SKM-1 treated with dmso at 0.1 percent for 144 hours (cell line): Measurements from ENCODE around the gene TDRD15.
"Not testable (repeated sequence)": the region's sequence is repeated elsewhere in the genome, so short reads cannot be mapped to it uniquely, and the experiment has no call there.

Source experiments
- DNase-seq: peaks from one replicate; lab custom pipeline; 2025; ENCODE audit not compliant: unreplicated experiment; lab: John Stamatoyannopoulos, UW

The TDRD15 gene

DNA sequence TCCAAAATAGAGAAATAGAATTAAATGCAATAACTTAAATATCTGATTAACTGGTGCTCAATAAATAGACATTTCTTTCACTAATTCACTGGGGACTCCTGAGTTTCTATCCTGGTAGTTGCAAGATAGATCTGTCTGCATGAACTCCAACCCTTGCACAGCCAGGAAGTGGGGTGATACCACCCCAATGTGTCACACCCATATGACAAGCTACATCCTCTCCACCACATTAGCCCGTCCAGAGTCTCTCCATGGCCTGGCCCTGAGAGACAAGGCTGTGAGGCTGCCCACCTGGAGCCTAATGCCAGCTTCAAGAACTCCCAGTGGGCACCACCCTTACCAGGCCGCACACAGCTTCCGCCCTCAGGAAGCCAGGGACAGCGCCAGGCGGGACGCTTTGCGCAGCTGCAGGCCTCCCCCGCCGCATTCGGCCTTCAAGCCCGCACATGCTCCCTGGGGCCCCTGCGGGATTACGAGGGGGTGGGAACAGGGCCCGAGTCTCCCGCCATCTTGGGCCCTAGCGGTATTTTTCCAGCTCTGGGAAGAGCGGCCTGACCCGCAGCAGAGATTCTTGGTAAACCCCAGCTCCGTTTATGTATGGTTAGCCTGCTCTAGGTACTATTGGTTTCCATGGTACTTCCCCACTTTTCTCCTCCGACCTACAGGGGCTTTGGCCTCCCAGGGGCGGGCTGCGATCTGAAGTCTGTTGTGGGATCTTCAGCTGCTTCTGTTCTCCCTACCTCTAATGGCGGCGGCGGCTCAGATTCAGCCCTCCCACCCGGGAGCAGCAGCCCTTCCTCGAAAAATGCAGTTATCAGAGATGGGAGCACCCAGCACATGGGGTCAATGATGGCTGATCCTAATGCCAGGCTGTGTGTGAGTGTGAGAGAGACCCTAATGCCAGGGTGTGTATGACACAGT is at the start of gene TDRD15:
Gene TDRD15 (plus strand): TSS at position 496 of the 921 bp plus-strand sequence. CDS start 13,500 bp downstream, outside the sequence.
- no peak for DNase-seq

DNA sequence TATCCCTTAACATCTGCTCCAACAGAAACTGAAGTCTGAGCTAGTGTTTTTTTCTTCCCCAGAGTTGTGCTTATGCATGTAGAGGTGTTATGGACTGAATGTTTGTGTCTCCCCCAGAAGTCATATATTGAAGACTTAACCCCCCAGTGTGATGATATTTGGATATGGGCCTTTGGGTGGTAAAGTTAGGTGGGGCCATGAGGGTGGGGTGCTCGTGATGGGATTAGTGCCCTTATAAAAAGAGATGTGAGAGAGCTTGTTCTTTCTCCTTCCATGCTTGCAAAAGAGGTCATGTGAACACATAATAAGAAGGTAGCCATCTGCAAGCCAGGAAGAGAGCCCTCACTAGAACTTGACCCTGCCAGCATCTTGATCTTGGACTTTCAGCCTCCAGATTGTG is 45.5 kb upstream of the TDRD15 start:
- DNase-seq: no peak

DNA sequence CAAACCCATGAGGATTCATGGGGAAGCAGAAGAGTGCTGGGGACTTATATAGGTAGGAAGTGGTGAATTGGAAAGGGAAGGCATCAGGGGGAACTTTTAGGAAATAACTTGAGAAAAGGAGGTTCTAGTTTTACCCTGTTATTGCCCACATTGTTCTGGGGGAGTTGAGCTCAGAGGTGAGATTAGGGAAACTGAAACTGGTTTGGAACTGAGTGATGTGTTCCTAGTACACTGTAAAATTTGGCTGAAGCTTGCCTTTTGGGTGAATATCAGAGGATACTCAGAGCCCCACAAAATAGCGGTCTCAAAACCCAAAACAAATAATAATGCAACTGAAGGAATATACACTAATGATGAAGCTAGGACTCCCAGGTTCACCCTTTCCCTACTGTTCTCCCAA is 40.3 kb upstream of the TDRD15 start:
- DNase-seq: no peak

DNA sequence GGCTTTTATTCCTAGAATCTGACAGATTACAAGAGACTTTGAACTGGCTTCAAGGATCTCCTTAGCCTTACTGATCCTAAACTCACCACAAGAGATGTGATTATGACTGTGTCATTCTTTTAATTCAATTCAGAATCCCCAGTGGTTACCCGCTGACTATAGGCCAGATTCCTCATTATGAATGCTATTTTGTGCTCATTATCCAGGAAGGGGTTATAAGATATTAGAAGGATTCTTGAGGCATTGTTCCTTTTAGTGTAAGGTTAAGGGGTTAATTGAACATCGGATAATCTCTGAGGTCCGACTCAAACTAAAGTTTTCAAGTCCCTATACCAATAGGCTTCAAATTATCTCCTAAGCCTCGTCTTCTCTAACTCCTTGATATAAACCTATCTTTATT is 39.4 kb upstream of the TDRD15 start:
- DNase-seq: no peak

DNA sequence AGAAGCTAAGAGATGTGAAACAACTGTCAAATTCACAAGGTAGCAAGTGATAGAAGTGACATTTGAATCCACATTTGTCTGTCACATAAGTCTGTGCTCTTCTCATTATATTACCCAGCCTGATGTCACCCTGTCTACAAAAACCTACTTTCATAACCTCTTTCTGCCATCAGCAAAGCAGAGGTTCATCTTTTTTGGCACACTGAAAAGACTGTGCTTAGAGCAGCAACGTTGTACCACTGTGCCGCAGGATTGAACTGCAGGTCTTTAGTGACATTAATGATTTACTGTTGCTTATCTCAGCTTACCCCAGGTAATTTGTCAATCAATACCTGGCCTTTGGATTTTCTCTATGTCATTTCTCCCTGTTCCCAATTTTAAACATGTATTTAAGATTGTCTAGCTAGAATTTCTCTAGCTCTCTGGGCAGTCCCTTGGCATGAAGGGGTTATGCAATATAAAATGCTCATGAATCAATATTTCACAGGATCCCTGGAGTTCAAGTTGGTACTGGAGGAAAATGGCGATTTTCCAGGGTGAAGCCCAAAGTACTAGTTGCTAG is 31.4 kb upstream of the TDRD15 start:
- no peak for DNase-seq

DNA sequence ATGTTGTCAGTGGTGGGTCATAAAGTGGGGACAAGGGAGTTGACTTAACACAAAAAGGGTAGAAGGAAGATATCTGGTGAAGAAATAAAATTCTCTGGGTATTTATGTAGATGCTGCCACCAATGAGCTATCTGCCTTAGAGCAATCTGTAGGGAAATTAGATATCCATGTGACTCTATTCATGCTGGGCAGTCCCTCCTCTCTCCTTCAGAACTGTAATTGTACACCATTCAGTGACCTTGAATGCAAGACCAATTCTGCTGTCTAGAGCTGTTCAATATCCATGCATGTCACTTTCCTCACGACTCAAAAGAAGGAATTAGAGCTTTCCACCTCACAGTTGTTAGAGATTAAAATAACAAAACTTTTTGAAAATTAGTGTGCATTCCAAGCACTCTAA is 28.6 kb upstream of the TDRD15 start:
- no peak for DNase-seq

DNA sequence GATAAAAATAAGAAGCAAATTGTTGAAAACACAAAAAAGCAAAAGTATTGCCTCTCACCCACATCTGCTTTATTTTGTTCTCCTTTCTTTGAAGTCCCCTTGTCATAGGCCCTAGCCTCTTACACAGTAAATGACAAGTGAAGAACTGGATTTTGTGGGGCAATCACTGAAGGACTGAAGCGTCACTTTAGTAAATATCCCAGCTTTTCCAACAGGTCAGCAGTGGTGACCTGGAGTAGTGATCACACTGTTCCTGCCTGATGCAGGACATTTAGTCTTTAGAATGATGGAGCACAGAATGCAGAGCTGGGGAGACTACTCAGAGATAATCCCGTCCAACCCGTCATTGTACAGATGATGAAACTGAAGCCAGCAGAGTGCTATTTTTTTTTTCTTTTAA is 28.1 kb upstream of the TDRD15 start:
- DNase-seq: no peak

DNA sequence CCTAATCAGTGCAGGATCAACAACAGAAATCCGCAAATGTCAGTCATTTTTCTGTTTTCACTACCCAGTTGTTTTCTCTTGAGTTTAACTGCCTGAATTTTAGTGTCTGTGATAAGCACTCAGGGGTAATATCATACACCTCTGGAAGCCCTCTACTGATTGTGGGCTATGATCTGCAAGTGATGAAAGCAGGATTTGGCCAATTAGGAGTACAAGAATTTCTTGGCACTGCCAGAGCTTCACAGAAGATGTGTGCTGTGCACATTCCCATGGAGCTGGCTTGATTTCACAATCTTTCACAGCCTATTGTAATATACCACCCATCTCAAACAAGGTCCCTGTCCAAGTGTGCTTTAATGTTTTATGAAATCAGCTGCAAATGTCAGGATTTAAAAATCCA is 27.3 kb upstream of the TDRD15 start:
- no peak for DNase-seq

DNA sequence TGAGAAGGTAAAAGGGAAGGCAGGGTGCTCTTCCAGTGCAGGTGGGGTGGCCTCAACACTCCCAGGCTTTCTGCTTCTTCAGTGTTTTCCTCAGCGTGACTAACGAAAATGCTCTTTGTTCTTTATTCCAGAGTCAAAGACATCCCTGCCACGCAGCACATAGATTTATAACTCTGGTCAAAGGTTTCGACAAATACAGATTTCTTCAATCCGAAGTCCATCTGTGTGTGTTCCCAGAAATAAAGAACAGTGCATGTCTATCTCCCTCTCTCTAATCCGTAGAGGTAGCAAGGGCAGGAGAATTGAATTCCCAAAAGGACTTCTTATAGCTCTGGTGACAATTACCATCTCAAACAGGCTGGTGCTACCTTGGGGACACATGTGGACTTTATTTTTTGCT is 26.4 kb upstream of the TDRD15 start:
- DNase-seq: no peak

DNA sequence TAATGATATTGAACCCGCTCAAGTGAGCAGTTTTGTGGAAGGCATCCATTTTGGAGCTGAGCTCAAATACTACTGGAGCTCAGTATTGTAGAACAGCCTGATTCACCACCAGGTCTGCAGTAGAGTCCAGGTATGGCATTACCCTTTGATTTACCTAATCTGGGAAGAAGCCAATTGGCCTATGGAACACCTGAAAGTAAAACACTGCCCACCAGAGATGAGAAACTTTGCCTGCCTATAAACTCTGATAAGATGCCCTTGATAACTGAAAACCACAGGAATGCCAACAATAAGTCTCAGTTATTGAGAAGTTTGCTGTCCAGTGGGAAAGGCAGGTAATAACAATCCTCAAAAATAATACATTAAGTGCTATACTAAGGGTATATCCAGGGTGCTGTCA is 25.5 kb upstream of the TDRD15 start:
- DNase-seq: no peak

DNA sequence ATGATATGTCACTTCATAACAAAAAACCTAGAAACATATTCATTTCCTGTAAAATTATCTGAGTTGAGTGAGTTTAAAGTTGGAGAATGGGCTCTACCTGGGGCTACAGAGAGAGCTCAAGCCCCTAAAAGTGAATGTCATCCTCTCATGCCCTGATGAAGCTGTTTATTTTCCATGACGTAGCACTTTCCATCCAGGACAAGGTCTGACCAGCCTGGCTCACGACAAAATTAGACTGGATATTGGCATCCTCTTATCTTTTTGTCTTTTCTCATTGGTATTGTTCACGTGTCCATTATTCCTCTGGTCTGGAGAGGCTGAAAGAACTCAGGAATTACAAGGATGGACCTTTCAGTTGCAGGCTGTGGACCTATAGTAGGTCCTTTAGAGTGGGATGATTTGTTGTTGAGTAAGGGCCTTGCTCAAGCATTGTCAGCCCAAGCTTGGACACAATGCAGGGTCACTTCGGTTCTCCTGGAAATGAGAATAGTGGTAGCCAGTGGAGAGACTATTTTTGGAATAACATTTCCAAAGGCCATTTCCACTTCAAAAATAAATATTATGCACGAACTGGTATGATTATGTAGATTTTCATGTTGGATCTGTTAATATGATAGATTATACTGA is 24.4 kb upstream of the TDRD15 start:
- no peak for DNase-seq

DNA sequence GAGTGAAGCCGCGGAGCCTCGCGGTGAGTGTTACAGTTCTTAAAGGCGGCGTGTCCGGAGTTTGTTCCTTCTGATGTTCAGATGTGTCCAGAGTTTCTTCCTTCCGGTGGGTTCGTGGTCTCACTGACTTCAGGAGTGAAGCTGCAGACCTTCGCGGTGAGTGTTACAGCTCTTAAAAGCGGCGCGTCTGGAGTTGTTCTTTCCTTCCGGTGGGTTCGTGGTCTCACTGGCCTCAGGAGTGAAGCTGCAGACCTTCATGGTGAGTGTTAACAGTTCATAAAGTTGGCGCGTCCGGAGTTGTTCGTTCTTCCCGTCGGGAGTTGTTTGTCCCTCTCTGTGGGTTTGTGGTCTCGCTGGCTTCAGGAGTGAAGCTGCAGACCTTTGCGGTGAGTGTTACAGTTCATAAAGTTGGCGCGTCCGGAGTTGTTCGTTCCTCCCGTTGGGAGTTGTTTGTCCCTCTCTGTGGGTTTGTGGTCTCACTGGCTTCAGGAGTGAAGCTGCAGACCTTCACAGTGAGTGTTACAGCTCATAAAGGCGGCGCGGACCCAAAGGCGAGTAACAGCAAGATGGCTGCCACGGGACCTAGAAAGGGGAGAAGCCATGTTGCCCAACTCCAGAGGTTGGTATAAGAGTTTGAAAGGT is 22.1 kb upstream of the TDRD15 start:
- not testable (repeated sequence) for DNase-seq

DNA sequence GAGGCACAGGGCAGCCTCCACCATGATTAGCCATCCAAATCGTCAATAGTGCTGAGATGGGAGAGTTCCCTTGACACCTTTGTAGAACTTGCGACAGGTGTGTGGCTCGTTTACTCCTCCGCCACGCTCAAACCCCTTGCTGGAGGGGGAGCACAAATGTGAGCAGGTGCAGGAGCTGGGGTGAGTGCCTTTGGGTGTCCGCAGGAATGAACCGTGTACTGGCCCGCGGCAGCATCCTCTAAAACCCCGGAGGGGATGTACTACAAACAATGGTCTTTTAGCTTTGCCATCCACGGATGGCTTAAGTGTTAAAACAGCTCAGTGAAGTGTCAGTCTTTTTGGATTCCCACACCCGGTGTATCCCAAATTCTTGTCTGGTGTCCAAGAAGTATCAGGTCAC is 21.4 kb upstream of the TDRD15 start:
- no peak for DNase-seq

DNA sequence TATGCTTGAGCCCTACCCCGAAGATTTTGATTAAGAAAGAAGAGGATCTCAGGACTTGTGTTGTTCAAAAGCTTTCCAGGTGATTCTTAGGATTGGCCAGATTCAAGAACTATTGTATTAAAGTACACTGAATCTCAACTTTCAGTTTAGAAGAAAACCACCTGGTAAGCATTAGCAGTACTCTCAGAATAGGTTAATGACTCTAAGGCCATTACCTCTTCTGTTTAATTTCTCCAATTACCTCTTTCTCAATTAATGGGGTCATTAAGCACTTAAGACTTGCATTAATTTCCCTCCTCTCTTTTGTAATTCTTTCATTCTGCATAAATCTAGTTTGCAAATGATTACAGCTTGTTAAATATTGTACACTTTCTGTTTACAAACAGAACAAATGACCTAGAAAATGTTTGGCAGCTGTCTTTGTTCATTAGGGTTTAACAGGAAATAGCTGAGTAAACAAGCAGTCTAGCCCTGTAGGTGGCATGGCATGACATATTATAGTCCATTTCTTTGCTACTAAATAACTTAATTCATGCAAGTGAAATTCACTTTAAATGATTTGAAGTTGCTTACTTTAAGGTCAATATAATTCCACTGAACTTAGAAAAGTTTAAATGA is 20.4 kb upstream of the TDRD15 start:
- DNase-seq: no peak

DNA sequence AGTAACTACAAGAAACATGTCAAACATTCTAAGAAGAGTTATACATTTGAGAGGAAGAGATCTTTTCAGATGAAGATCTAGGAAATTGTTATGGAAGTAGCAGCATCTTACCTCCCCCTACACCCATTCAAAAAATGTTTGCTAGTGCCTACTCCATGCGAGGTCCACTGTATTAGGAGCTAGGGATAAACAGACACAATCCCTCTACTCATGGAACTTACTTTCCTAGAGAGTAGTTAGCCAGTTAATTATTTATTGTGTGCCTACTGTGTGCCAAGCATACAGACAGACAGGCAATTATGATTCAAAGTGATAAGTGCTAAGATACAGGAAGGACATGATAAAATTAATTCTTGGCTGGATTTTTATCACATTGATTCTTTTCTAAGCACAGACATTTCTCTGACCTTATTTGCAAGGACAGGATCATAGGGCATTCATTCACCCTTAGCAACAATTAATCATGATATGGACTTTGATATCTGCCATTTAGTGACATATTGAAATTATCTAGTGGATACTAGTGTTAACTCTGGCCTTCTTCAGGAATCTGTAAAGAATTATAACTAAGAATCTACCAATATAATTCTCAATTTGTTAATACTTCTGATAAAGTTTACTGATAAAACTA is 19.6 kb upstream of the TDRD15 start:
- no peak for DNase-seq

DNA sequence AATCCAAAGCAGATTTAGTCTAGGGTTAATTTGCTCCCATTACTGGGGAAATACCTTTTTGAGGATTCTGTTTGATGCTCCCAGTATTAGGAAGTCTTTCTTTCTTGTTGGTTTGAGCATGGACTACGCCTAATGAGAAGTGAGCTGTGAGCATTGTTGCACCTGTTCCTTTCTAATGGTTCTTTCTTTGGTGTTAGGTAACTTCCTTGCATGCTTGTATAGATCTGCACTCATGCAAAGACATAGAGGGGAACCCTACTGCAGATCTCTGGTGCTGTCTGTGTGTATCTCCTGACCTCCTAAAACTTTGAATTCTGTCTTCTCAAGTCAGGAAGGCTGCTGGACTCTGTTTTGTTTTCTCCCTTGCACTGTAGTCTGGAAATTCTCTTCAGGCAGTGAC is 12.8 kb upstream of the TDRD15 start:
- DNase-seq: no peak

DNA sequence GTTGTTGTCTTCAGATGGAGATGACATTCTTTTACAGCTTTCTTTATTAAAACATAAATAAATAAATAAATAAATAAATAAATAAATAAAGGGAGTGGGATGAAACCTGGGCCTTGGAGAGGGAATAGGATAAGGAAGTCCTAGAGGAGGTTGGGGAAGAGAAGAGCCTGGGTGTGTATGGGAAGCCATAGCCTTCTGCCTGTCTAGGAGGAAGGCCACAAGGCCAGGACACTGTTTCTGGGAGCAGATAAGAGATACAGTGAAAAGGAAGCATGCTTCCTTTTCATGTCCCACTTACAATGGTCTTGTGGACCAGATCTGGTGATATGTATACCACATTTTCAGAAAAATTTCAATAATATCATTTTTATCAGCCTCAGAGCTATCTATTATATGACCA is 6.1 kb upstream of the TDRD15 start:
- no peak for DNase-seq

DNA sequence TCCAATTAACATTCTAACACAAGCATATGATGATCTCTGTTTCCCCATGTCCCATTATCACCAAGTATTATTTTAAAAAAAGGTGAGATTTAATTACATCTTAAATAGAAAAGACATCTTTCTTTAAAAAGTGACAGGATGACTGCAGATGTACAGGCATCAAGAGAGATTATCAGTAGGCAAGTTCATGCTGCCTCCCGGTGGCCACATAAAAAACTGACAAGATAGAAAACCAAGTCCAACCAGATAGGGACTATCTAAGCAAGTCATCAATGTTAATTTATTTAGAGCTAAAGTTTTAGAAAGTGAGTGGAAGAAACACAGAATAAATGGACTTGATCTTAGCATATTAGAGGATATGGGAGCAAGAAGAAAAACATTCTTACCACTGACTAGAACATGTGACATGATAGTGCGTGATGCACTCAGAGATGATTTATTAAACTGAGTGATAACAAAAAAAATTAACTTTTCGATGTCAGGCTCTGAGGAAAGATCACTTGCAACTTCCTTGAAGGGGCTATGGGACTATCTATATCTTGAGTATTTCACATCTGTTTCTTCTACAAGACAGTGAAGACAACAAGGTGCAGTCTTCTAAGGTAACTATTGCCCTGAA is 5.4 kb upstream of the TDRD15 start:
- DNase-seq: no peak

DNA sequence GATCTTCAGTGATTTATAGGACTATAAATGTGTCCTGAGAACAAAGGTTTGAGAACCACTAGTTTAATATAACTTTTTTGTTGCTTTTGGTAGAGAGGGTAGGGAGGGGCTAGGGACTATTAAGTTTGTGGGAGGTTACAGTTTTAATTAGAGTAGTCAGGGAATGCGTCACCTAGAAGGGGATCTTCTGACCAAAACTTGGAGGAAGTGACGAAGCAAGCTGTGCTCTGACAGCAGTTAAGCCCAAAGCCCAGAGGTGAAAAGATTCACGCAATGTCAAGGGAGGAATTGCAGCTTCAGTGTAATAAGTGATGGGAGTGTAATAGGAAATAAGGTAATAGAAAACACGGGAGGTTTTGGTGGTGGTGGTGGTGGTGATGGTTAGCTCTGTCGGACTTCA is 8.1 kb downstream of the TDRD15 start:
- DNase-seq: no peak

DNA sequence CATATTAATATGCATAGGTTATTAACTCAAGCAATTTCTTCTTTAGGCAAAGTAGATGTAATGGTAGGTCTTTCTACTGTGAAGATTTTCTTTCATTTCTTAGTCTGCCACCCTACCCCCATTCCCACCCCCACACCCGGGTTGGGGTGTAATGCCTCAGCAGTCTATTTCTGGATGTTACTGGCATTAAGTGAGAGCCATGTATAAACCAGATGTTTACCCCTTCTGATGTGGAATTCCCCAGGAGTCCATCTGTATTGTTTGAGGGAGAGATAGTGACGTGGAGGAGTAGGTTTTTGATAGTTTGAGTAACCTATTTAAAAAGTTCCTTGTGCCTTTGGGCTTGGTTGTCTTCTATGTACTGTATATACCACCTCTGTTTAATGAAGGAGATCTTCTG is 11.8 kb downstream of the TDRD15 start:
- DNase-seq: no peak
